ENCODE data around the gene SGPP2. TPM values are rescaled to one million over a fixed set of nuclear protein-coding genes. Genes with fewer than 3 reads are reported as not detected.

SGPP2 gene
- polyA plus RNA-seq, 1 experiment = not detected

DNA sequence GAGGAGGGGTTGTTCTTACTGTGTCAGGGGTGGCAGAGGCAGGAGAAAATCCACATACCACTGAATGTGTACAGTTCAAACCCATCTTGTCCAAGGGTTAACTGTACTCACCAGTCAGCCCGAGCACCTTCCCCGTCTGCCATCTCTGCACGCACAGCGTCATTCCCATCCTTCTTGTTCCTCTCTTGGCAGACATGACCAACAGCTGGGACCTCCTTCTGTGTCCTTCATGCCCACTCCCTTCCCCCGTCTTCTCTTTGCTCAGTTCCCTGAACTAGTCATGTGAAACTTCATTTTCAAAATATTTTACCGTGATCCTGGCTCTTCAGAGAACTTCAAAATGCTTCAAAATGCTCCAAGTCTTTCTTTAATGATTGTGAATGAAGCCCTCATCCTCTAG lies 139.6 kb downstream of the SGPP2 start:
- no peak for DNase-seq (ENCODE audit: low read depth, low spot score)
- H3K4me3 ChIP-seq (ENCODE audit: low read depth, low read length) = no peak overlapping the region
- H3K9me3 ChIP-seq (ENCODE audit: control insufficient read depth, insufficient read depth, low read length) = no peaks in the 10 kb centered on the region
- CTCF ChIA-PET = interaction anchor here (1.1 kb wide), 1 partner anchor 246 kb away, joined by 6 read pairs; no protein-coding TSS in a partner anchor
- H3K27me3 ChIP-seq (ENCODE audit: control insufficient read depth, insufficient read depth, low read length) = no peaks in the 10 kb centered on the region
- TF ChIP-seq, protein P1, sequence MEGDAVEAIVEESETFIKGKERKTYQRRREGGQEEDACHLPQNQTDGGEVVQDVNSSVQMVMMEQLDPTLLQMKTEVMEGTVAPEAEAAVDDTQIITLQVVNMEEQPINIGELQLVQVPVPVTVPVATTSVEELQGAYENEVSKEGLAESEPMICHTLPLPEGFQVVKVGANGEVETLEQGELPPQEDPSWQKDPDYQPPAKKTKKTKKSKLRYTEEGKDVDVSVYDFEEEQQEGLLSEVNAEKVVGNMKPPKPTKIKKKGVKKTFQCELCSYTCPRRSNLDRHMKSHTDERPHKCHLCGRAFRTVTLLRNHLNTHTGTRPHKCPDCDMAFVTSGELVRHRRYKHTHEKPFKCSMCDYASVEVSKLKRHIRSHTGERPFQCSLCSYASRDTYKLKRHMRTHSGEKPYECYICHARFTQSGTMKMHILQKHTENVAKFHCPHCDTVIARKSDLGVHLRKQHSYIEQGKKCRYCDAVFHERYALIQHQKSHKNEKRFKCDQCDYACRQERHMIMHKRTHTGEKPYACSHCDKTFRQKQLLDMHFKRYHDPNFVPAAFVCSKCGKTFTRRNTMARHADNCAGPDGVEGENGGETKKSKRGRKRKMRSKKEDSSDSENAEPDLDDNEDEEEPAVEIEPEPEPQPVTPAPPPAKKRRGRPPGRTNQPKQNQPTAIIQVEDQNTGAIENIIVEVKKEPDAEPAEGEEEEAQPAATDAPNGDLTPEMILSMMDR (IDR thresholded peaks at IDR 0.05; ENCODE audit: low read depth, low read length) = no peak
- POLR2A ChIA-PET = no interaction called here
- no peak overlapping the region for H3K27ac ChIP-seq (ENCODE audit: low read depth, low read length)

DNA sequence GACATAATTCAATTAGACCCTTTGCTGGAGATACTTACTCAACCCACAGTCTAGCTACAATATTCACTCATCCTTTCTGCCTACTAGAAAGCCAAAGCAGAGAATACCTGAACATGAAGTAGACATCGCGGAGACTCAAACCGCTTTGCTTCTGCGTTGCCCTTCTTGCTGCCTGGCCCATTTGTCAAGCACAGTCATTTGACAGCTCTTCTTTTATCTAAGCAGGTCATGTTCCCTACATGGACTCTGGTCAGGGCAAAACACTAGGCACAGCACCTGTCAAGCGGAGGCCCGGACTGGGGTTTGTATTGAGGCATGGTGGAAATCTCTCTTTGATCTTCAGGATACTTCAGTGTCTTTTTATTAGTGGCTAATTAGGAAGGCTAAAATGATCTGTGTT lies 141.9 kb downstream of the SGPP2 start:
- ChIA-PET CTCF (no interaction called here), POLR2A (no interaction called here)

DNA sequence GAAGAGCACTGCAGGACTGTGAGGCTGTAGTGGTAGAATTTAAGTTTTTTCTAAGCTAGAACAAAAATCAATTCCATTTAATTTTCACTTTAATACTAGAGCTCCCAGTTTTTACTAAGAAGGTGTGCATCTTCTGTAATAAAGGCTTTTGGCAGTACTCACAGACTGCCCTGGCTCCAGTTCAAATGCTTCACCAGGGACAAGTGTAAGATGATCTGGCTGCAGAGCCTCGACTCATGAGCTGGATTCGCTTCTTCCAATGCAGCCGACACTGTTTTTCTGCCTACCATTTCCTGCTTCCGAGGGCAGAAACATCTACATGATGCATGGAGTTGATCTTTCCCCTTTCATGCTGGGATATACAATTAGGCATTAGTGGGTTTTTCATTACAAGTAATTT lies 144.5 kb downstream of the SGPP2 start:
- CTCF ChIA-PET = interaction anchor here (0.7 kb wide), 2 partner anchors 8 to 486 kb away, joined by 3 read pairs; no protein-coding TSS in a partner anchor
- no peak overlapping the region for H3K27ac ChIP-seq (ENCODE audit: low read depth, low read length)
- H3K9me3 ChIP-seq (ENCODE audit: control insufficient read depth, insufficient read depth, low read length) = no peaks in the 10 kb centered on the region
- POLR2A ChIA-PET = interaction anchor here (0.6 kb wide), 2 partner anchors 238 to 314 kb away, joined by 3 to 4 read pairs; no protein-coding TSS in a partner anchor
- peak; percentile 53 for DNase-seq (ENCODE audit: low read depth, low spot score)
- TF ChIP-seq, protein P1 (IDR thresholded peaks at IDR 0.05; ENCODE audit: low read depth, low read length) = no peak
- no peaks in the 10 kb centered on the region for H3K27me3 ChIP-seq (ENCODE audit: control insufficient read depth, insufficient read depth, low read length)
- H3K4me3 ChIP-seq (ENCODE audit: low read depth, low read length) = no peak overlapping the region

More for the DNA sequence above, 141.9 kb downstream of the SGPP2 start:
- Histone ChIP-seq H3K27ac (ENCODE audit: low read depth, low read length) (no peak overlapping the region), H3K4me3 (ENCODE audit: low read depth, low read length) (no peak overlapping the region), H3K9me3 (ENCODE audit: control insufficient read depth, insufficient read depth, low read length) (no peaks in the 10 kb centered on the region), H3K27me3 (ENCODE audit: control insufficient read depth, insufficient read depth, low read length) (no peaks in the 10 kb centered on the region)
- TF ChIP-seq, protein P1 (IDR thresholded peaks at IDR 0.05; ENCODE audit: low read depth, low read length) = no peak
- DNase-seq (ENCODE audit: low read depth, low spot score) = no peak

DNA sequence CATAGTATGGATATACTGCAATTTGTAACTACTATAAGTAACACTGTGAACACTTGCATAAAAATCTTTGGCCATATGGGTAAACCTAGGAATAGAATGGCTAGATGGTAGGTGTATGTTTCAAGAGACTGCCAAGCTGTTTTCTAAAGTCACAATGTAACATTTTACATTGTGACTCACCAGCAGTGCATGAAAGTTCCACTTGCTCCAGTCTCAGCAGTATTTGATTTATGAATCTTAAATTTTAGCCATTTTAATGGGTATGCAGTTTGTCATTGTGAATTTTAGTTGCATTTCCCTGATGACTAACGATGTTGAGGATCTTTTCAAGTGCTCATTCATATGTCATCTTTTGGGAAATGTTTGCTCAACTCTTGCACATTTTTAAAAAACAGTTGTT lies 145.5 kb downstream of the SGPP2 start:
- CTCF ChIA-PET = interaction anchor here (1.3 to 2.0 kb wide), 3 partner anchors 8 to 252 kb away, joined by 5 to 12 read pairs (median 7); no protein-coding TSS in a partner anchor
- H3K27me3 ChIP-seq (ENCODE audit: control insufficient read depth, insufficient read depth, low read length) = no peaks in the 10 kb centered on the region
- no peak overlapping the region for H3K4me3 ChIP-seq (ENCODE audit: low read depth, low read length)
- no peak overlapping the region for H3K27ac ChIP-seq (ENCODE audit: low read depth, low read length)
- no peaks in the 10 kb centered on the region for H3K9me3 ChIP-seq (ENCODE audit: control insufficient read depth, insufficient read depth, low read length)
- DNase-seq (ENCODE audit: low read depth, low spot score) = no peak
- POLR2A ChIA-PET = no interaction called here
- TF ChIP-seq, protein P1 (IDR thresholded peaks at IDR 0.05; ENCODE audit: low read depth, low read length) = no peak

DNA sequence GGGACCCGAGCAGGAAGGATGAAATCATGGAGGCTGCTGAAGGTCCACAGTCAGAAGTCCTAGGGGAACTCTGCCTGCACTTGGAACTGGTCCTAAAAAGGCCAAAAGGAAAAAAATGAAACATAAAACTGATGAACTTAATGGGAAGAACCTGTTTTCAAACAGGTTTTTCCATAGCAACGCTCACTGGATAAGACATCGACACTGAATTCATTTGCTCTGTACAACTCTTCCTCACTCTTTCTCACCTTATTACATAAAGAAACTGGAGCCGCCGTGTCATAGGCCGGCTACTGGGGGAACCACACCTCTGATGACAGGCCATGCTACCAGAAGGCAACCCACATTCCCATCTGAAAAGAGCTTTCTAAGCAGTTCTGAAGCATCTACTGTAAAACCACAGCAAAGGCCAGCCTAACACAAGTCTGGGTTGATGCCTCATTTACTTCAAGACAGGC lies 147.9 kb downstream of the SGPP2 start:
- H3K27ac ChIP-seq (ENCODE audit: low read depth, low read length) = peak overlapping the region; percentile 73
- TF ChIP-seq, protein P1 (IDR thresholded peaks at IDR 0.05; ENCODE audit: low read depth, low read length) = no peak
- H3K27me3 ChIP-seq (ENCODE audit: control insufficient read depth, insufficient read depth, low read length) = no peaks in the 10 kb centered on the region
- no peaks in the 10 kb centered on the region for H3K9me3 ChIP-seq (ENCODE audit: control insufficient read depth, insufficient read depth, low read length)
- DNase-seq (ENCODE audit: low read depth, low spot score) = no peak
- ChIA-PET POLR2A (no interaction called here), CTCF (interaction anchor here (1.5 to 2.5 kb wide), 2 partner anchors 10 to 548 kb away, joined by 3 to 11 read pairs; no protein-coding TSS in a partner anchor)
- H3K4me3 ChIP-seq (ENCODE audit: low read depth, low read length) = no peak overlapping the region

Measured in AG04450 (cell line).